ENCODE measurements around the gene TGM3.
A peak's percentile ranks its signal among the peaks of the same experiment; 100 is the strongest.

The TGM3 gene

DNA sequence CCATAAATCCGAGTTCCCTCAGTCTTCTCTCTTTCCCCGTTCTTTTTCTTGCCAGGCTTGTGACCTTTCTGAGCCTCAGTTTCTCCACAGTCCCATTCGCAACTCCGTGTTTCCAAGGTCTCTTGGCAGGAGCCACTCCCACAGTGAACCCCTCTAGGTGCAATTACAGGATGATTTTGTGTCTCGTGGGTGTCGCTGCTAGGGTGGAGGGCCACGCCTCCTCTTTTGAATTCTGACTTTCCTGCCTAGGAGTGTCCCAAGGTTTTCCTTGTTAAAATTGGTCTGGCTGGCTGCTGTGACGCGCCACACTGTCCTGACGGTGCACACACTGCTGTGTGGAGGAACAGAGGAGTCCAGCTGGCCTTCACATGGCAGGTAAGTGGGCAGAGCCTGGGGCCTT, 84.8 kb downstream of the TGM3 start, which contains the start of gene TGM6:
Gene TGM6 (plus strand): TSS at position 301 of the 400 bp plus-strand sequence. CDS start 68 bp downstream, at position 369.
- DNase-seq (ENCODE audit: low spot score) = no peak

DNA sequence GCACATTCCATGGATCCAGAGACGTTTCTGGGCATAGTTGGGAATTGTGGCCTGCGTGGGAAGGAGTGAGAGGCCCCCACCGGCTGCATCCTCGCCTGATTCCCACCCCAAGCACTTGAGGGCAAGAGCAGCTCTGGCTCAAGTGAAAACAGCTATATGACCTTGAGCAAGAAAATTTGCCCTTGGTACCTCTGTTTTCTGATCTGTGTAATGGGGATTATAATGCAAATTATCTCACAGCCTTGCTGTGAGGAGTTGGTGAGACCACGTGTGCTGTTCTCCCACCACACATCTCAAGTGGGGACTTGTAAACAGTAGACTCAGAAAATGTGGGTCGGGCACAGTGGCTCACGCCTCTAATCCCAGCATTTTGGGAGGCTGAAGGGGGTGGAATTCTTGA, 85.5 kb downstream of the TGM3 start:
- DNase-seq (ENCODE audit: low spot score) = no peak

DNA sequence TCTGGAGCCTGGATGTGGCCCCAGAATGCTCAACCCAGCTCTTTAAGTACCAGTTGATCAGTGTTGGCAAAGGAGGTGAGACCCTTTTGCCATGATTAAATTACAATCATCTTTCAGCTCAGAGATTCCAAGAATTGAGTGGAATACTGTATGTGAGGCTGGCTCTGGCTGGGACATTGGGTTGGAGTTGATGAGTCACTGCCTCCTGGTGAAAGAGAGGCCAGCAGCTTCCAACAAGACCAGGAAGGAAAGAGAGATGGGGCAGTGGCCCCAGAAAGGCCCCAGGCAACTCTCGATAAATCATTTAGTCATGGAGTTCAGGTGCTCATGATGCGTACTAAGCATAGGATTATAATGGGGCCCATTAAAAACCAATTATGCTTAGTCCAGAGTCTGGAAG, 87.0 kb downstream of the TGM3 start:
- no peak for DNase-seq (ENCODE audit: low spot score)

DNA sequence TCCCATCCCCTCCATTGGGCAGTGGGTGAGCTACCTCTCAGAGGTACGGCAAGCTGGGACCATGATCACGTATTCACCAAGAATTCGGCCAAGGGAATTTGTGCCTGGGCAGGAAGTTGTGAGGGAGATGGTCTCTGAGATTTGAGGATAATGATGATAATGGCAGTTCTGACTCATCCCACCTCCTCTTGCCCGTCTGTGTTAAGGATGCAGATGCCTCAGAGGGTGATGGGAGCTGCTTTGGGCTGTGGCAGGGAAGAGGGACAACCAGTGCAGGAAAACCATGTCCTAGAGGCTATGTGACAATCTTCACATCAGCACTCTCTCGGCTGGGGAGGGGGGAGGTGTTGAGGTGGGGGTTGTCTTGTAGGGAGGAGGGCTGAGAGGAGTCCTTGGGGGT, 89.2 kb downstream of the TGM3 start:
- DNase-seq (ENCODE audit: low spot score) = no peak

DNA sequence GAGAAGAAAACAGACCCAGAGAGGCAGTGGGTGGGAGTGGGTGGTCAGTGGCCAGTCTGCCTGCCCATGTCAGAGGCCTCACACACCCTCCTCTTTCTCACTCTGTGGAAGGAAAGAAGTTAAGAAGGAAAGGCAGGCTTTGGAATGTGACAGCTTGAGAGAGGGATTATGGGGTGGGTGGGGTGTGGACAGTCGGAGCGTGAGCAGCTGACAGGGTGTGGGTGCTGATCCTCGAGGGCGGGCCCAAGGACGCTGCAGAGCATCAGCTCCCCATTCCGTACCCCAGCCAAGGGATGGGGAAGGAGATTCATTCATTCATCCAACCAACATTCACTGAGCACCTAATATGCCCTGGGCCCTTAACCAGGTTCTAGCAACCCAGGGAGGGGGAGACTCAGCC, 89.7 kb downstream of the TGM3 start:
- no peak for DNase-seq (ENCODE audit: low spot score)

DNA sequence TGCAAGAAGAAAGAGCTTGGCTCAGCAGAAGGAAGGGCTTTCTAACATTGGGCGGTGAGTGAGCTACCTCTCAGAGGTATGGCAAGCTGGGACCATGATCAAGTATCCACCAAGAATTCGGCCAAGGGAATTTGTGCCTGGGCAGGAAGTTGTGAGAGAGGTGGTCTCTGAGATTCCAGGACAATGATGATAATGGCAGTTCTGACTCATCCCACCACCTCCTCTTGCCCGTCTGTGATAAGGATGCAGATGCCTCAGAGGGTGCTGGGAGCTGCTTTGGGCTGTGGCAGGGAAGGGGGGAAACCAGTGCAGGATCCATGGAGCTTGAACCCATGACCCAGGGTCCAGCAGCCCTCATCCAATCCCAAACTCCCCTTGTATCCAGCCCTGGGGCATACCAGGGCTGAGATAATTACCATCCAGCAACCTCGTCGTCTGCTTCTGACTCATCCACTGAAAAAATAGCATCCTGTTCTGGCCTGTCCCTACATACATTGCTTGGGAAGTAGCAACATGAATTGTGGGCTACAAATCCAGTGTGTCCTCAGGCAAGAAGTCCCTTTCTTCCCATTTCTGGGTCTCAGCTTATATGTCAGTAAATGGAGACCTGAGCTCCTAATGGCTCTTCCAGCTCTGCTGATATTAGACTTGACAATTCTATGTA, 90.8 kb downstream of the TGM3 start:
- DNase-seq (ENCODE audit: low spot score) = peak; percentile 47

DNA sequence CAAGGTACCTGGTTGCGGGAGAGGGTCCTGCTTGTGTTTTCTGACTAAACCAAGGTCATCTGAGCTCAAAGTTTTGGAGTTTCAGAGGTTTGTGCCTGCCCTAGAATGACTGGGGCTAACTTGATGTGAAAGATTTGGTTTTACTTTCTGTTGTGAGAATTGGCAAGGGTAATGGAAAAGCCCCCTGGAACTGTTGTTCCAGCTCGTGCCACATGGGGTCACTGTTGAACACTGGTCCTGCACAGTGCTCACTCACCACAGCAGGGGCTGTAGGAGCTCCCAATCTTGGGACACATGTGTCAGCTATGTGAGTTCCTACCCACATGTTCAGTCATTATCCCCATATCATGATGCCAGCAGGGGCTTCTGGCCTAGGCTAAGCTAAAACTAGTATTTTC, 91.4 kb downstream of the TGM3 start:
- peak; percentile 39 for DNase-seq (ENCODE audit: low spot score)

DNA sequence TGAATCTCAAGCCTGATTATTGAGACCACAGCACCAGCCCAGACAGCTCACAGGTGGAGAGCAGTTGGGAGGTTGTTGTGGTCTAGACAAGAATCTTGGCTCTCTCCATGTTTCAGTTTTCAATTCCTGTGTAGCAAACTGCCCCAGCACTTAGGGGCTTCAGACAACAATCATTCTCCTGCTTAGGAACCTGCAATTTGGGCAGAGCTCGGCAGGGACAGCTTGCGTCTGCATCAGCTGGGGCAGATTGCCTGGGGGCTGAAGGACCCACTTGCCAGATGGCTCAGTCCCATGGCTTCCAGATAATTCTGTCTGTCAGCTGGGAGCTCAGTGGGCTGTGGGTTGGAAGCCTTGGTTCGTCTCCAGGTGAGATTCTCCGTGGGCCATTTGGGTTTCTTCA, 91.8 kb downstream of the TGM3 start:
- no peak for DNase-seq (ENCODE audit: low spot score)
